ENCODE results near the gene INPP5A. TPM values are rescaled to one million over a fixed set of nuclear protein-coding genes. Genes with fewer than 3 reads are reported as not detected.
"Not testable (repeated sequence)": the region's sequence is repeated elsewhere in the genome, so short reads cannot be mapped to it uniquely, and the experiment has no call there.

The INPP5A gene
- total RNA-seq, 1 donor from 2014 or later, result 105 TPM

- Histone ChIP-seq H3K4me1 (peaks cover 15% of the 10 kb centered on the region), H3K27me3 (ENCODE audit: low read depth) (no peaks in the 10 kb centered on the region), H3K4me3 (no peak overlapping the region), H3K27ac (replicated peaks) (no peak overlapping the region), H3K36me3 (peaks cover 46% of the 10 kb centered on the region), H3K9me3 (replicated peaks) (peaks cover 18% of the 10 kb centered on the region)
- intact Hi-C loops (cut with micrococcal nuclease), result no loop called here
- no peak for TF ChIP-seq CTCF (IDR thresholded peaks at IDR 0.05; ENCODE audit: borderline replicate concordance)
- peak; percentile 9 for DNase-seq
These were observed 166.6 kb downstream of the INPP5A start for GRCh38 chr10:132704008-132704814.

GRCh38 chr10:132704815-132705064 is 167.2 kb downstream of the INPP5A start:
- H3K9me3 ChIP-seq (replicated peaks), result peaks cover 18% of the 10 kb centered on the region
- H3K4me1 ChIP-seq; DNase-seq; H3K27me3 ChIP-seq (ENCODE audit: low read depth); H3K27ac ChIP-seq (replicated peaks); intact Hi-C loops (cut with micrococcal nuclease); H3K4me3 ChIP-seq: not testable (repeated sequence)
- H3K36me3 ChIP-seq, result peaks cover 47% of the 10 kb centered on the region

GRCh38 chr10:132705173-132705572 is 167.6 kb downstream of the INPP5A start:
- H3K27me3 ChIP-seq (ENCODE audit: low read depth), result no peaks in the 10 kb centered on the region
- H3K4me3 ChIP-seq, result no peak overlapping the region
- peak; percentile 12 for DNase-seq
- intact Hi-C loops (cut with micrococcal nuclease), result no loop called here
- H3K36me3 ChIP-seq, result peaks cover 51% of the 10 kb centered on the region
- H3K9me3 ChIP-seq (replicated peaks), result peaks cover 18% of the 10 kb centered on the region
- peaks cover 5% of the 10 kb centered on the region for H3K4me1 ChIP-seq
- TF ChIP-seq CTCF (IDR thresholded peaks at IDR 0.05; ENCODE audit: borderline replicate concordance), result no peak
- no peak overlapping the region for H3K27ac ChIP-seq (replicated peaks)

GRCh38 chr10:132705943-132706342 is 168.4 kb downstream of the INPP5A start:
- intact Hi-C loops (cut with micrococcal nuclease), result no loop called here
- Histone ChIP-seq H3K27me3 (ENCODE audit: low read depth) (no peaks in the 10 kb centered on the region), H3K4me1 (no peaks in the 10 kb centered on the region), H3K9me3 (replicated peaks) (peaks cover 18% of the 10 kb centered on the region), H3K36me3 (peaks cover 54% of the 10 kb centered on the region), H3K4me3 (no peak overlapping the region), H3K27ac (replicated peaks) (no peak overlapping the region)
- no peak for DNase-seq
- TF ChIP-seq CTCF (IDR thresholded peaks at IDR 0.05; ENCODE audit: borderline replicate concordance), result no peak

GRCh38 chr10:132706701-132707100 is 169.1 kb downstream of the INPP5A start:
- H3K36me3 ChIP-seq, result peaks cover 62% of the 10 kb centered on the region
- peaks cover 18% of the 10 kb centered on the region for H3K9me3 ChIP-seq (replicated peaks)
- peak; percentile 12 for DNase-seq
- no peak for TF ChIP-seq CTCF (IDR thresholded peaks at IDR 0.05; ENCODE audit: borderline replicate concordance)
- no peak overlapping the region for H3K27ac ChIP-seq (replicated peaks)
- H3K4me3 ChIP-seq, result no peak overlapping the region
- H3K4me1 ChIP-seq, result no peaks in the 10 kb centered on the region
- intact Hi-C loops (cut with micrococcal nuclease), result no loop called here
- H3K27me3 ChIP-seq (ENCODE audit: low read depth), result no peaks in the 10 kb centered on the region

GRCh38 chr10:132707121-132707775 is 169.7 kb downstream of the INPP5A start:
- peak; percentile 2 for DNase-seq
- H3K4me1 ChIP-seq, result no peaks in the 10 kb centered on the region
- H3K9me3 ChIP-seq (replicated peaks), result peaks cover 18% of the 10 kb centered on the region
- no peak for TF ChIP-seq CTCF (IDR thresholded peaks at IDR 0.05; ENCODE audit: borderline replicate concordance)
- intact Hi-C loops (cut with micrococcal nuclease), result no loop called here
- no peak overlapping the region for H3K27ac ChIP-seq (replicated peaks)
- peaks cover 64% of the 10 kb centered on the region for H3K36me3 ChIP-seq
- H3K4me3 ChIP-seq, result no peak overlapping the region
- H3K27me3 ChIP-seq (ENCODE audit: low read depth), result no peaks in the 10 kb centered on the region

Data from left ventricle myocardium inferior (tissue), 1 donor.